H1 (cell line): Measurements from ENCODE around the gene ASPHD2. TPM values are rescaled to one million over a fixed set of nuclear protein-coding genes. Genes with fewer than 3 reads are reported as not detected.

Experiments
- CTCF ChIA-PET: fragments of 300-600 bp; sonication (Branson Sonifier 250); formaldehyde crosslinking; loops from one replicate; lab custom pipeline; 2021; ENCODE audit not compliant: partially characterized antibody; lab: Charles Lee
- POLR2A ChIA-PET: fragments of 300-600 bp; sonication (Branson Sonifier 250); formaldehyde crosslinking; loops from one replicate; lab custom pipeline; 2021; ENCODE audit warnings: inconsistent platforms; ENCODE audit not compliant: partially characterized antibody; lab: Charles Lee
- DNase-seq, 2 experiments: peaks; one replicate each; pipeline versions ENCODE4 v3.0.0 to v3.0.0-alpha.2; 2010 to 2022; ENCODE audit warnings: low spot score in 2 of 2, low read depth in 1 of 2, mixed read lengths in 1 of 2
- FAIRE-seq: peaks from 2 replicates; lab custom pipeline; 2011; peaks lifted over from hg19 to GRCh38; lab: Jason Lieb, UNC
- H2AFZ ChIP-seq: 2 replicates; pipeline ENCODE4 v1.8.1; 2012; ENCODE audit warnings: low read length, inconsistent platforms
- H2AK5ac ChIP-seq: 2 replicates; pipeline ENCODE4 v1.6.1; 2013; ENCODE audit warnings: low read depth, low read length
- H2BK120ac ChIP-seq: replicated peaks from 2 replicates; pipeline ENCODE3; 2013; ENCODE audit warnings: low read depth, low read length, inconsistent platforms
- H2BK12ac ChIP-seq: 2 replicates; pipeline ENCODE4 v1.6.1; 2013; ENCODE audit warnings: low read depth, low read length
- H2BK15ac ChIP-seq: 2 replicates; pipeline ENCODE4 v1.6.1; 2013; ENCODE audit warnings: low read length
- H2BK20ac ChIP-seq: 2 replicates; pipeline ENCODE4 v1.6.1; 2013; ENCODE audit warnings: low read length
- H2BK5ac ChIP-seq: 2 replicates; pipeline ENCODE4 v1.6.1; 2013; ENCODE audit warnings: low read depth, low read length
- H3K14ac ChIP-seq: 2 replicates; pipeline ENCODE4 v1.6.1; 2013; ENCODE audit warnings: inconsistent platforms; ENCODE audit not compliant: insufficient read length
- H3K18ac ChIP-seq: 2 replicates; pipeline ENCODE4 v1.6.1; 2013; ENCODE audit warnings: low read length; ENCODE audit errors: extremely low read depth
- H3K23ac ChIP-seq: 2 replicates; pipeline ENCODE4 v1.6.1; 2013; ENCODE audit warnings: inconsistent platforms; ENCODE audit not compliant: insufficient read length
- H3K23me2 ChIP-seq: 2 replicates; pipeline ENCODE4 v1.6.1; 2013; ENCODE audit warnings: low read depth, low read length
- H3K27ac ChIP-seq: 2 replicates; pipeline ENCODE4 v1.6.1; 2011; ENCODE audit warnings: low read depth, low read length, inconsistent platforms
- H3K27me3 ChIP-seq, 4 experiments: replicated peaks in 1 of 4; 1 replicate in 1 of 4; 2 replicates in 3 of 4; pipeline versions ENCODE4 v1.6.1 to v1.8.1; 2011 to 2013; ENCODE audit warnings: low read length in 3 of 4, mild to moderate bottlenecking in 3 of 4, inconsistent platforms in 2 of 4, mixed read lengths in 2 of 4, moderate library complexity in 1 of 4; ENCODE audit not compliant: control insufficient read depth in 3 of 4, insufficient read depth in 3 of 4; ENCODE audit errors: extremely low read depth in 1 of 4
- H3K36me3 ChIP-seq, 4 experiments: 2 replicates each; pipeline versions ENCODE4 v1.6.1 to v1.8.1; 2011 to 2013; ENCODE audit warnings: mild to moderate bottlenecking in 4 of 4, low read length in 3 of 4, moderate library complexity in 2 of 4, control low read depth in 1 of 4, inconsistent platforms in 1 of 4; ENCODE audit not compliant: insufficient read depth in 4 of 4, control insufficient read depth in 2 of 4
- H3K4ac ChIP-seq: replicated peaks from 2 replicates; pipeline ENCODE3; 2013; ENCODE audit warnings: low read length, low read depth, mixed read lengths, inconsistent platforms; ENCODE audit not compliant: insufficient read length
- H3K4me1 ChIP-seq, 4 experiments: replicated peaks in 1 of 4; 1 replicate in 1 of 4; 2 replicates in 3 of 4; pipeline versions ENCODE4 v1.6.1 to v1.8.1; 2011 to 2013; ENCODE audit warnings: low read length in 3 of 4, inconsistent platforms in 2 of 4, mixed read lengths in 1 of 4; ENCODE audit not compliant: insufficient read depth in 4 of 4, control insufficient read depth in 3 of 4
- H3K4me2 ChIP-seq, 2 experiments: 2 replicates each; pipeline versions ENCODE4 v1.6.1 to v1.8.1; 2011 to 2013; ENCODE audit warnings: low read depth in 2 of 2, low read length in 2 of 2, control low read depth in 1 of 2, inconsistent platforms in 1 of 2, mild to moderate bottlenecking in 1 of 2; ENCODE audit not compliant: insufficient read depth in 1 of 2
- H3K4me3 ChIP-seq, 4 experiments: fragments of 200-600, 300-600 bp in 1 of 4; sonication (generic), shearing (Covaris generic), sonication (Bioruptor Twin) in 1 of 4; 2 replicates each; pipeline versions ENCODE4 v1.5.1 to v1.8.1; 2011 to 2016; ENCODE audit warnings: low read length in 4 of 4, low read depth in 3 of 4, control low read depth in 2 of 4, inconsistent platforms in 2 of 4, mild to moderate bottlenecking in 2 of 4, mixed read lengths in 1 of 4, moderate library complexity in 1 of 4; ENCODE audit not compliant: insufficient read depth in 2 of 4; ENCODE audit errors: extremely low read depth in 1 of 4
- H3K56ac ChIP-seq: replicated peaks from 2 replicates; pipeline ENCODE3; 2013; ENCODE audit warnings: low read depth, mild to moderate bottlenecking, mixed read lengths, low read length, inconsistent platforms; ENCODE audit not compliant: insufficient read length
- H3K79me1 ChIP-seq: 2 replicates; pipeline ENCODE4 v1.6.1; 2013; ENCODE audit warnings: low read depth, low read length, control low read depth
- H3K79me2 ChIP-seq, 2 experiments: 2 replicates each; pipeline versions ENCODE4 v1.6.1 to v1.8.1; 2012 to 2013; ENCODE audit warnings: low read length in 2 of 2, mild to moderate bottlenecking in 2 of 2, inconsistent platforms in 1 of 2; ENCODE audit not compliant: insufficient read depth in 2 of 2, control insufficient read depth in 1 of 2
- H3K9ac ChIP-seq, 4 experiments: replicated peaks in 1 of 4; 1 replicate in 1 of 4; 2 replicates in 3 of 4; pipeline versions ENCODE4 v1.6.1 to v1.8.1; 2011 to 2013; ENCODE audit warnings: low read depth in 3 of 4, low read length in 3 of 4, control low read depth in 2 of 4, mild to moderate bottlenecking in 2 of 4, moderate library complexity in 2 of 4, inconsistent platforms in 1 of 4; ENCODE audit errors: extremely low read depth in 1 of 4
- H3K9me3 ChIP-seq, 2 experiments: 2 replicates each; pipeline versions ENCODE4 v1.6.1 to v1.8.1; 2012 to 2013; ENCODE audit warnings: mild to moderate bottlenecking in 2 of 2, moderate library complexity in 2 of 2, control low read depth in 1 of 2, inconsistent platforms in 1 of 2, low read depth in 1 of 2, low read length in 1 of 2, mixed read lengths in 1 of 2; ENCODE audit not compliant: insufficient read depth in 2 of 2
- H4K20me1 ChIP-seq, 2 experiments: replicated peaks in 1 of 2; 2 replicates each; pipeline versions ENCODE3 to v1.8.1; 2011 to 2013; ENCODE audit warnings: inconsistent platforms in 2 of 2, low read length in 2 of 2, mild to moderate bottlenecking in 1 of 2; ENCODE audit not compliant: insufficient read depth in 2 of 2, control insufficient read depth in 1 of 2
- H4K5ac ChIP-seq: 2 replicates; pipeline ENCODE4 v1.6.1; 2013; ENCODE audit warnings: low read length, low read depth, mixed read lengths, inconsistent platforms; ENCODE audit not compliant: insufficient read length
- H4K8ac ChIP-seq: 2 replicates; pipeline ENCODE4 v1.8.0; 2013; ENCODE audit warnings: mild to moderate bottlenecking, moderate library complexity, low read length, inconsistent platforms; ENCODE audit not compliant: insufficient read depth; ENCODE audit errors: extremely low read depth
- H4K91ac ChIP-seq: replicated peaks from 2 replicates; pipeline ENCODE3; 2013; ENCODE audit warnings: low read length, mixed read lengths, inconsistent platforms; ENCODE audit not compliant: insufficient read length
- BRCA1 ChIP-seq: IDR thresholded peaks from 2 replicates; pipeline ENCODE4 v1.6.1; 2012; ENCODE audit warnings: low read depth, low read length, improper control_type of control experiment
- CHD1 ChIP-seq: IDR thresholded peaks from 2 replicates; pipeline ENCODE4 v1.6.1; 2012; ENCODE audit warnings: low read depth, low read length, improper control_type of control experiment
- CHD2 ChIP-seq: IDR thresholded peaks from 2 replicates; pipeline ENCODE4 v1.6.1; 2012; ENCODE audit warnings: low read length, improper control_type of control experiment
- HDAC2 ChIP-seq, 2 experiments: fragments of 300-600 bp in 1 of 2; sonication (generic) in 1 of 2; IDR thresholded peaks; 2 replicates each; pipeline ENCODE4 v1.6.1; 2011 to 2012; ENCODE audit warnings: low read depth in 2 of 2, low read length in 2 of 2, mild to moderate bottlenecking in 2 of 2, moderate library complexity in 2 of 2, borderline replicate concordance in 1 of 2, inconsistent platforms in 1 of 2
- NANOG ChIP-seq: IDR thresholded peaks from 2 replicates; pipeline ENCODE4 v1.6.1; 2011; ENCODE audit warnings: low read length, low read depth, mild to moderate bottlenecking, inconsistent platforms; ENCODE audit not compliant: insufficient read depth, poor library complexity, severe bottlenecking
- POU5F1 ChIP-seq: IDR thresholded peaks from 2 replicates; pipeline ENCODE4 v1.6.1; 2011; ENCODE audit warnings: low read depth, mild to moderate bottlenecking, low read length, moderate library complexity
- SP1 ChIP-seq: IDR thresholded peaks from 2 replicates; pipeline ENCODE4 v1.6.1; 2011; ENCODE audit warnings: low read depth, low read length
- SRF ChIP-seq: IDR thresholded peaks from 2 replicates; pipeline ENCODE4 v1.6.1; 2011; ENCODE audit warnings: mild to moderate bottlenecking, low read depth, low read length, moderate library complexity
- WGBS, 2 experiments: shearing (Covaris generic) in 1 of 2; methylation state at CpG; one replicate each; pipeline versions ENCODE4 v1.1.6 to v1.1.7; 2013 to 2015; ENCODE audit warnings: low lambda C conversion rate in 2 of 2, mixed read lengths in 2 of 2, inconsistent platforms in 1 of 2, low coverage in 1 of 2, missing lambda C conversion rate in 1 of 2; ENCODE audit not compliant: insufficient replicate concordance in 2 of 2, insufficient coverage in 1 of 2, insufficient read length in 1 of 2; ENCODE audit errors: extremely low coverage in 1 of 2, missing lambda C conversion rate in 1 of 2; 5-methylcytosine and 5-hydroxymethylcytosine counted together
- polyA plus RNA-seq, 7 experiments: library from polyadenylated mRNA; depleted of rRNA in 3 of 7; stranded (reverse) in 5 of 7; unstranded in 2 of 7; fragments of >200 nt in 5 of 7; fragments of 200-250 nt in 2 of 7; gene quantifications; 1 replicate in 5 of 7; 2 replicates in 1 of 7; 4 replicates in 1 of 7; pipeline versions ENCODE4 v1.2.1 to v1.2.3, GENCODE V29; 2011 to 2013; ENCODE audit warnings: missing spikeins in 2 of 7, mixed read lengths in 2 of 7
- total RNA-seq: library from RNA; stranded (reverse); fragmentation: NEBNext Ultra II Directional; extraction: Animal tissue kit (Norgen Biotek cat#: 25700); gene quantifications from 2 replicates; pipeline ENCODE4 v1.2.1, GENCODE V29; 2021

Gene ASPHD2
- total and polyA plus RNA-seq, 2 of the 8 experiments (the other 6 are each of a cell fraction or from before 2014, with no cell fraction given) = 7.2 to 11.0 TPM

- H2AK5ac ChIP-seq = no peak overlapping the region
- 85% methylated on average over 3 of the region's 3 CpGs; no CpG with 5 or more reads in 1 of the 2 experiments for WGBS, 2 experiments
- H4K5ac ChIP-seq = no peak overlapping the region
- no peak overlapping the region for H2BK120ac ChIP-seq
- H2BK12ac ChIP-seq = no peak overlapping the region
- H3K18ac ChIP-seq = no peak overlapping the region
- no peak overlapping the region for H2BK15ac ChIP-seq
- no peak overlapping the region for H2BK5ac ChIP-seq
- H3K56ac ChIP-seq = no peak overlapping the region
- peaks cover 6% of the 10 kb centered on the region; the same call in 1 of the 2 replicates for H3K79me1 ChIP-seq
- H4K91ac ChIP-seq = no peak overlapping the region
- H4K20me1 ChIP-seq = peaks cover 2 to 5% of the 10 kb centered on the region in 2 experiments
- no peak overlapping the region for H3K4me3 ChIP-seq
- ChIA-PET POLR2A (interaction anchor here (0.5 to 1.7 kb wide), 2 partner anchors 17 to 203 kb away, joined by 3 read pairs; no protein-coding TSS in a partner anchor), CTCF (no interaction called here)
- H3K9ac ChIP-seq = no peak overlapping the region
- peaks cover 20 to 48% (median 47%) of the 10 kb centered on the region in 4 experiments for H3K36me3 ChIP-seq
- H2BK20ac ChIP-seq = no peak overlapping the region
- no peak overlapping the region for H2AFZ ChIP-seq
- no peak overlapping the region for H3K23ac ChIP-seq
- peaks cover 8% of the 10 kb centered on the region for H3K23me2 ChIP-seq
- no peaks in the 10 kb centered on the region for H3K9me3 ChIP-seq
- H3K4ac ChIP-seq = no peak overlapping the region
- DNase-seq = no peak
- H4K8ac ChIP-seq = no peak overlapping the region
- H3K27ac ChIP-seq = no peak overlapping the region
- no peak overlapping the region for H3K4me2 ChIP-seq
- H3K27me3 ChIP-seq = no peaks in the 10 kb centered on the region; a peak in 1 of 7 replicates
- H3K79me2 ChIP-seq = peaks cover 12 to 24% of the 10 kb centered on the region in 2 experiments
- H3K14ac ChIP-seq = no peak overlapping the region
- TF ChIP-seq SP1 = no peak
- no peak for TF ChIP-seq CHD2
- TF ChIP-seq POU5F1 = no peak
- no peak for TF ChIP-seq NANOG
- TF ChIP-seq BRCA1 = no peak
- TF ChIP-seq CHD1 = no peak
- TF ChIP-seq SRF = no peak
- TF ChIP-seq HDAC2 (IDR thresholded peaks at IDR 0.05; ENCODE audit: borderline replicate concordance in 1 of 2, low read depth in 2 of 2, low read length in 2 of 2) = no peak
- no peak for FAIRE-seq
- H3K4me1 ChIP-seq = peaks cover 0 to 3% (median 1%) of the 10 kb centered on the region in 4 experiments; a peak in 2 of 7 replicates
Measured at GRCh38 chr22:26487996-26488395, 58.9 kb downstream of the ASPHD2 start.
